Mesenchymal stem cell (in vitro differentiated cells and primary cell): Measurements from ENCODE around the gene FOXP1.
A peak's percentile ranks its signal among the peaks of the same experiment; 100 is the strongest.

ENCODE experiments used
- DNase-seq: peaks from one replicate; pipeline ENCODE4 v3.0.0-alpha.2; 2013
- H2AFZ ChIP-seq: one replicate; pipeline ENCODE4 v1.6.1; 2013; ENCODE audit warnings: low read depth, mild to moderate bottlenecking, control low read depth, inconsistent platforms, low read length, moderate library complexity
- H2AK5ac ChIP-seq: 2 replicates; pipeline ENCODE4 v1.6.1; 2013; ENCODE audit warnings: low read length, moderate library complexity, mild to moderate bottlenecking, inconsistent platforms; ENCODE audit not compliant: severe bottlenecking
- H2BK120ac ChIP-seq: one replicate; pipeline ENCODE4 v1.6.1; 2013; ENCODE audit warnings: low read depth, mild to moderate bottlenecking, inconsistent platforms, low read length, moderate library complexity
- H2BK12ac ChIP-seq, 2 experiments: one replicate each; pipeline ENCODE4 v1.6.1; 2013; ENCODE audit warnings: inconsistent platforms in 2 of 2, low read length in 2 of 2, mild to moderate bottlenecking in 2 of 2, moderate library complexity in 2 of 2, control low read depth in 1 of 2
- H2BK15ac ChIP-seq: one replicate; pipeline ENCODE4 v1.6.1; 2013; ENCODE audit warnings: mild to moderate bottlenecking, low read depth, inconsistent platforms; ENCODE audit not compliant: poor library complexity, severe bottlenecking
- H2BK5ac ChIP-seq: 2 replicates; pipeline ENCODE4 v1.6.1; 2013; ENCODE audit warnings: low read depth, mild to moderate bottlenecking, low read length, control low read depth, inconsistent platforms; ENCODE audit not compliant: poor library complexity, severe bottlenecking
- H3K14ac ChIP-seq, 2 experiments: one replicate each; pipeline ENCODE4 v1.6.1; 2013; ENCODE audit warnings: inconsistent platforms in 2 of 2, low read length in 2 of 2, control low read depth in 1 of 2, mild to moderate bottlenecking in 1 of 2, moderate library complexity in 1 of 2
- H3K18ac ChIP-seq, 2 experiments: one replicate each; pipeline ENCODE4 v1.6.1; 2013; ENCODE audit warnings: inconsistent platforms in 2 of 2, low read length in 2 of 2, control low read depth in 1 of 2, low read depth in 1 of 2, mild to moderate bottlenecking in 1 of 2
- H3K23ac ChIP-seq, 2 experiments: one replicate each; pipeline ENCODE4 v1.6.1; 2013; ENCODE audit warnings: inconsistent platforms in 2 of 2, low read length in 2 of 2, mild to moderate bottlenecking in 2 of 2, moderate library complexity in 2 of 2, control low read depth in 1 of 2
- H3K27ac ChIP-seq: 2 replicates; pipeline ENCODE4 v1.5.1; 2013; ENCODE audit warnings: mild to moderate bottlenecking, moderate library complexity, low read length, control low read depth, inconsistent platforms; ENCODE audit not compliant: poor library complexity, severe bottlenecking
- H3K27me3 ChIP-seq, 2 experiments: 2 replicates each; pipeline versions ENCODE4 v1.6.1 to v1.7.0; 2013; ENCODE audit warnings: low read length in 2 of 2, mild to moderate bottlenecking in 2 of 2, moderate library complexity in 2 of 2, control low read depth in 1 of 2, inconsistent platforms in 1 of 2; ENCODE audit not compliant: control insufficient read depth in 1 of 2, insufficient read depth in 1 of 2
- H3K36me3 ChIP-seq, 2 experiments: 2 replicates each; pipeline versions ENCODE4 v1.6.1 to v1.7.0; 2013; ENCODE audit warnings: low read length in 2 of 2, control low read depth in 1 of 2, inconsistent platforms in 1 of 2, low read depth in 1 of 2, mild to moderate bottlenecking in 1 of 2; ENCODE audit not compliant: insufficient read depth in 2 of 2, control insufficient read depth in 1 of 2
- H3K4ac ChIP-seq, 2 experiments: one replicate each; pipeline ENCODE4 v1.6.1; 2013; ENCODE audit warnings: inconsistent platforms in 2 of 2, low read length in 2 of 2, mild to moderate bottlenecking in 2 of 2, moderate library complexity in 2 of 2, control low read depth in 1 of 2, low read depth in 1 of 2
- H3K4me1 ChIP-seq: 2 replicates; pipeline ENCODE4 v1.6.1; 2013; ENCODE audit warnings: low read depth, low read length, control low read depth; ENCODE audit not compliant: control insufficient read depth, insufficient read depth
- H3K4me2 ChIP-seq: 2 replicates; pipeline ENCODE4 v1.6.1; 2013; ENCODE audit warnings: low read length, mild to moderate bottlenecking, inconsistent platforms; ENCODE audit not compliant: poor library complexity, severe bottlenecking
- H3K4me3 ChIP-seq, 2 experiments: 2 replicates each; pipeline versions ENCODE4 v1.5.1 to v1.7.0; 2013; ENCODE audit warnings: low read length in 2 of 2, mild to moderate bottlenecking in 2 of 2, control low read depth in 1 of 2, low read depth in 1 of 2; ENCODE audit not compliant: insufficient read depth in 1 of 2
- H3K79me1 ChIP-seq: replicated peaks from 2 replicates; pipeline ENCODE4 v1.6.1; 2013; ENCODE audit warnings: mild to moderate bottlenecking, control low read depth, low read length, inconsistent platforms; ENCODE audit not compliant: poor library complexity, severe bottlenecking
- H3K9ac ChIP-seq: 2 replicates; pipeline ENCODE4 v1.7.0; 2013; ENCODE audit warnings: mild to moderate bottlenecking, low read length, moderate library complexity
- H3K9me3 ChIP-seq: 2 replicates; pipeline ENCODE4 v1.7.0; 2013; ENCODE audit warnings: mild to moderate bottlenecking, low read length; ENCODE audit not compliant: control insufficient read depth
- H4K8ac ChIP-seq: one replicate; pipeline ENCODE4 v1.6.1; 2013; ENCODE audit warnings: inconsistent platforms, mild to moderate bottlenecking, low read length, moderate library complexity
- H4K91ac ChIP-seq: one replicate; pipeline ENCODE4 v1.6.1; 2013; ENCODE audit warnings: mild to moderate bottlenecking, low read length, inconsistent platforms
- WGBS: methylation state at CpG from one replicate; pipeline ENCODE4 v1.1.7; 2013; ENCODE audit warnings: mixed read lengths; 5-methylcytosine and 5-hydroxymethylcytosine counted together

The FOXP1 gene

DNA sequence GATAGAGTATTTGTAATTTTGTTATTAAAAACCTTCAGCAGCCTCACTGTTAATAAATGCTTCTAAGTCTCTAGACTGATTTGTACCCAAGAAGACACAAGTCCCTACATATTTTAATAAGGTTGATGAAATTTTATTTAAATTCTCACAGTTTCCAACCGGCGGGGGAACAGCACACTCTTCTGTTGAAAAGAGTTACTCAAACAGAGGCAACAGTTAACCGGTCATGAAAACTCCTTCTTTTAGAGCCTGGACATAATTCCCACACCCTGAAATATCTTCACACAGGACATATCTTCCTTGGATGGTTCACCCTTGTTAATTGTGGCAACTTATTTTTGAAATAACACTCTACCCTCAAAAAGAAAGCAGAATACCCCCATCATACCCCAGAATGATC lies 278.8 kb downstream of the FOXP1 start:
- H2AK5ac ChIP-seq = no peak overlapping the region
- H4K8ac ChIP-seq = no peak overlapping the region
- H2BK15ac ChIP-seq = no peak overlapping the region
- H3K9ac ChIP-seq = peak overlapping the region; percentile 77
- peaks cover 5% of the 10 kb centered on the region for H3K4me1 ChIP-seq
- H3K4ac ChIP-seq = no peak overlapping the region
- H3K27me3 ChIP-seq = no peaks in the 10 kb centered on the region
- H2BK5ac ChIP-seq = no peak overlapping the region
- peak; percentile 54 for DNase-seq
- H3K9me3 ChIP-seq = no peaks in the 10 kb centered on the region
- H3K18ac ChIP-seq = no peak overlapping the region
- H2BK120ac ChIP-seq = no peak overlapping the region
- peak overlapping the region; percentile 22 for H3K4me2 ChIP-seq
- H3K23ac ChIP-seq = no peak overlapping the region
- H2AFZ ChIP-seq = no peak overlapping the region
- peaks cover 20% of the 10 kb centered on the region for H3K79me1 ChIP-seq
- no peak overlapping the region for H3K14ac ChIP-seq
- WGBS = 14% methylated on average over 3 of the region's 3 CpGs
- H3K4me3 ChIP-seq = peak overlapping the region in 1 of 2 experiments; percentile 65
- H3K27ac ChIP-seq = no peak overlapping the region
- H4K91ac ChIP-seq = no peak overlapping the region
- no peak overlapping the region for H2BK12ac ChIP-seq
- no peaks in the 10 kb centered on the region for H3K36me3 ChIP-seq

DNA sequence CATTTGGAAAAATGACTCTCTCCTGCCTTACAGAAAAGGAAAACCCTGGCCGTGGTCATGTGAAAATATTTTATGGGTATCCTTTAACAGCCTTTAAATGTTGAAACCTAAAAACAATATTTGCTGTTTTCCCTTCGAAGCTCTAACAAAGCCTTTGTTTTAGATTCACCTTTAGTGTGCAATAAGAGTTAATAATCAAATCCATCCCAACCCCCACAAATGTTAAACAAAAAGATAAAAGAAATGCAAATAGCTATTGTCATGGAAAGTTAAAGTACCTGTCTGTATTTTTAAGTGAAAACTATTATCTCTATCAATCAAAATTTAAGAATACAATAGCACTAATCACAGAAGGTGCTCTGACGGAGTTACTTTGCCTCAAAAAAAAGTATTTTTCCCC lies 279.3 kb downstream of the FOXP1 start:
- peak overlapping the region; percentile 39 for H3K9ac ChIP-seq
- H3K27me3 ChIP-seq = no peaks in the 10 kb centered on the region
- no peak overlapping the region for H2BK12ac ChIP-seq
- no peak for DNase-seq
- no peak overlapping the region for H2BK120ac ChIP-seq
- H4K8ac ChIP-seq = no peak overlapping the region
- H3K27ac ChIP-seq = no peak overlapping the region
- no peaks in the 10 kb centered on the region for H3K36me3 ChIP-seq
- H3K4ac ChIP-seq = no peak overlapping the region
- H3K4me1 ChIP-seq = peaks cover 5% of the 10 kb centered on the region
- no peak overlapping the region for H2AFZ ChIP-seq
- H2BK5ac ChIP-seq = no peak overlapping the region
- H2BK15ac ChIP-seq = no peak overlapping the region
- WGBS = no CpG with 5 or more reads among the region's 3 CpGs
- peak overlapping the region; percentile 2 for H3K4me2 ChIP-seq
- no peaks in the 10 kb centered on the region for H3K9me3 ChIP-seq
- no peak overlapping the region for H3K14ac ChIP-seq
- no peak overlapping the region for H3K4me3 ChIP-seq
- peak overlapping the region in 1 of 2 experiments; percentile 2 for H3K18ac ChIP-seq
- peaks cover 18% of the 10 kb centered on the region for H3K79me1 ChIP-seq
- no peak overlapping the region for H3K23ac ChIP-seq
- no peak overlapping the region for H4K91ac ChIP-seq
- H2AK5ac ChIP-seq = no peak overlapping the region

DNA sequence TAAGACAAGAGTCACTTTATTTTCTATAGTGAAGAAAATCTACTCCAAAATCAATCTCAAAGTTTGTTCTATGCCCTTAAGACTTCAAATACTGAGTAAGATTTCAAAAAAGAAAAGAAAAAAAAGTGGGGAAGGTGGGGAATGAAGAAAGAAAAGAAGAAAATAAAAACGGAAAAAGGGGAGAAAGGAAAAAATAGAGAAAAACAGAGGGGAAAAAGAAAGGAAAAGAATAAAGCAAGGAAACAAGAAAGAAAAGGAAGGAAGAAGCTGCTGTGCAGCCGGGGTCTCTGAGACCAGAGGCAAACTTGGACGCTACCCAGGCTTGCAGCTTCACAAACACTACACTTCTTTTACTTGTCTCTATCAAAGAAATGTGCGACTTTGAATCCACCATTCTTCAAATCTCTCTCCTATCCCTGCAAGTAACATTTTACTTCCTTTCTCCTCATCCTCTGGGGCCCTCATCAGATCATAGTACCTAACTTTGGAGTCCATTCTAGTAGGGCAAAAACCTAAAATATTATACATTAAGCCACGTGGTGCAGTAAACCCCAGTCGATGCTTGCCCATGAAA lies 279.8 kb downstream of the FOXP1 start:
- Histone ChIP-seq H3K27ac (no peak overlapping the region), H3K23ac (no peak overlapping the region), H3K4me3 (no peak overlapping the region), H3K9me3 (no peaks in the 10 kb centered on the region), H3K36me3 (no peaks in the 10 kb centered on the region), H2BK12ac (no peak overlapping the region), H3K4me2 (peak overlapping the region; percentile 2), H3K9ac (peak overlapping the region; percentile 39), H2BK120ac (no peak overlapping the region), H2BK15ac (no peak overlapping the region), H3K27me3 (no peaks in the 10 kb centered on the region), H4K91ac (no peak overlapping the region), H4K8ac (no peak overlapping the region), H3K4ac (no peak overlapping the region), H3K4me1 (peaks cover 5% of the 10 kb centered on the region), H2AK5ac (no peak overlapping the region), H3K18ac (peak overlapping the region in 1 of 2 experiments; percentile 2), H3K14ac (no peak overlapping the region), H2BK5ac (no peak overlapping the region), H3K79me1 (peaks cover 19% of the 10 kb centered on the region), H2AFZ (no peak overlapping the region)
- DNase-seq = no peak
- 44% methylated on average over 6 of the region's 6 CpGs for WGBS

DNA sequence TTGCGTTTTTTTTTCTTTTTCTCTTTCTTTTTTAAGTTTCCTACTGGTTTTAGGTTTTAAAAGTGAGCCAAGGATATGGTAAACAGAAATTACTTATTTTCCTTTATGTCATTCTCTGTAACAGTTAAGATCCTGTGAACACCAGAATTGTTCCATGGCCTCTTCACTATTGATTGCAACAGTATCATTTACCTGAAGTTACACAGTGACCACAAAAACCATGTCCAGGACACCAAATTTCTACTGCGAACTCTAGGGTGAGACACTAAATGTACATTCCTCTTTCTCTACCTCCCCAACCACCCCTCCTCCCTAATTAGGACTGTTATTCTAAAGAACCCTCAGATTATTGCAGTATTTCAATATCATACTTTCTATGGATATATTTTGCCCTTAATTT lies 280.9 kb downstream of the FOXP1 start:
- Histone ChIP-seq H3K27ac (no peak overlapping the region), H4K8ac (no peak overlapping the region), H2AK5ac (no peak overlapping the region)

More for the DNA sequence above, 280.9 kb downstream of the FOXP1 start:
- Histone ChIP-seq H3K27me3 (no peaks in the 10 kb centered on the region), H3K9me3 (no peaks in the 10 kb centered on the region), H3K18ac (no peak overlapping the region), H3K36me3 (no peaks in the 10 kb centered on the region), H2BK5ac (no peak overlapping the region), H3K23ac (no peak overlapping the region), H3K4me2 (no peak overlapping the region), H2BK12ac (no peak overlapping the region), H3K4ac (no peak overlapping the region), H3K14ac (no peak overlapping the region), H3K79me1 (peaks cover 20% of the 10 kb centered on the region), H3K4me3 (no peak overlapping the region), H2AFZ (no peak overlapping the region), H2BK15ac (no peak overlapping the region), H4K91ac (no peak overlapping the region), H3K4me1 (peaks cover 5% of the 10 kb centered on the region), H2BK120ac (no peak overlapping the region), H3K9ac (no peak overlapping the region)
- 90% methylated on average over 1 of the region's 2 CpGs for WGBS
- DNase-seq = no peak
